Stimulated activated CD4-positive, alpha-beta T cell treated with anti-CD3 and anti-CD28 coated beads, Interleukin-1b, Interleukin-23, amount 100 ng/mL, for 24 hours (primary cell): ENCODE data around the gene USH1G.
"Not testable (repeated sequence)": the region's sequence is repeated elsewhere in the genome, so short reads cannot be mapped to it uniquely, and the experiment has no call there.

Experiments
- DNase-seq, 4 experiments: peaks; one replicate each; pipeline ENCODE4 v3.0.0-alpha.2; 2020; ENCODE audit warnings: low read depth in 4 of 4, low spot score in 1 of 4

USH1G gene

GRCh38 chr17:74906214-74906793, 16.8 kb downstream of the USH1G start:
- not testable (repeated sequence) for DNase-seq

GRCh38 chr17:74904687-74905409, 18.2 kb downstream of the USH1G start:
- DNase-seq, result no peak

GRCh38 chr17:74903671-74904070, 19.4 kb downstream of the USH1G start:
- no peak for DNase-seq

GRCh38 chr17:74903034-74903433, 20.0 kb downstream of the USH1G start:
- no peak for DNase-seq

- DNase-seq, result no peak
Observed at GRCh38 chr17:74901353-74902135, 21.5 kb downstream of the USH1G start.

GRCh38 chr17:74900208-74900607, 22.8 kb downstream of the USH1G start:
- DNase-seq, result no peak

GRCh38 chr17:74898376-74898946, 24.6 kb downstream of the USH1G start:
- DNase-seq, result no peak

GRCh38 chr17:74893936-74894671, 29.0 kb downstream of the USH1G start:
- no peak for DNase-seq

GRCh38 chr17:74892974-74893911, 29.8 kb downstream of the USH1G start, which contains the start of gene FADS6:
FADS6 (minus strand) TSS chr17:74893633; CDS start chr17:74893595, 38 bp downstream.
- no peak for DNase-seq

GRCh38 chr17:74892013-74892841, 30.8 kb downstream of the USH1G start:
- DNase-seq, result no peak

GRCh38 chr17:74890554-74890953, 32.5 kb downstream of the USH1G start:
- DNase-seq, result no peak

GRCh38 chr17:74888469-74888868, 34.6 kb downstream of the USH1G start:
- DNase-seq, result no peak

GRCh38 chr17:74883241-74883745, 39.8 kb downstream of the USH1G start:
- no peak for DNase-seq

- no peak for DNase-seq
Observed at GRCh38 chr17:74882517-74883240, 40.4 kb downstream of the USH1G start.

GRCh38 chr17:74881073-74881472, 42.0 kb downstream of the USH1G start:
- DNase-seq, result no peak

- no peak for DNase-seq
Observed at GRCh38 chr17:74879308-74879707, 43.7 kb downstream of the USH1G start.

- DNase-seq, result no peak
Observed at GRCh38 chr17:74878658-74879057, 44.4 kb downstream of the USH1G start.
